Type B pancreatic cell (in vitro differentiated cells): Measurements from ENCODE around the gene IL22RA1. TPM values are rescaled to one million over a fixed set of nuclear protein-coding genes. Genes with fewer than 3 reads are reported as not detected.

Experiments
- DNase-seq: peaks from one replicate; pipeline ENCODE4 v3.0.0; 2021; ENCODE audit warnings: mixed read lengths; ENCODE audit not compliant: unreplicated experiment; ENCODE audit errors: extremely low spot score
- H3K27ac Mint-ChIP-seq: 2 replicates; pipeline ENCODE4 v1.8.0; 2021; ENCODE audit warnings: mild to moderate bottlenecking, mixed read lengths
- H3K27me3 Mint-ChIP-seq: 2 replicates; pipeline ENCODE4 v1.8.0; 2021; ENCODE audit warnings: mixed read lengths
- H3K36me3 Mint-ChIP-seq: 2 replicates; pipeline ENCODE4 v1.8.0; 2021; ENCODE audit warnings: mixed read lengths
- H3K4me1 Mint-ChIP-seq: one replicate; pipeline ENCODE4 v1.8.0; 2021; ENCODE audit warnings: mixed read lengths; ENCODE audit not compliant: unreplicated experiment
- H3K4me3 Mint-ChIP-seq: 2 replicates; pipeline ENCODE4 v1.8.0; 2021; ENCODE audit warnings: mild to moderate bottlenecking, mixed read lengths
- H3K9me3 Mint-ChIP-seq: 2 replicates; pipeline ENCODE4 v1.8.0; 2021; ENCODE audit warnings: mixed read lengths
- CTCF ChIP-seq: fragments of 200-600 bp; sonication (generic); conservative IDR thresholded peaks from 2 replicates; pipeline ENCODE4 v1.5.0; 2021; ENCODE audit warnings: antibody characterized with exemption, mild to moderate bottlenecking
- total RNA-seq: library from RNA; stranded (reverse); gene quantifications from 2 replicates; pipeline ENCODE4 v1.2.1, GENCODE V29; 2021; ENCODE audit warnings: low replicate concordance

The IL22RA1 gene
- total RNA-seq, 1 donor from 2014 or later, result 1.1 TPM

- H3K9me3 Mint-ChIP-seq, result no peaks in the 10 kb centered on the region
- no peak overlapping the region for H3K27ac Mint-ChIP-seq
- H3K4me1 Mint-ChIP-seq, result peaks cover 24% of the 10 kb centered on the region
- DNase-seq, result no peak
- no peaks in the 10 kb centered on the region for H3K27me3 Mint-ChIP-seq
- H3K4me3 Mint-ChIP-seq, result no peak overlapping the region
- TF ChIP-seq CTCF, result no peak
- H3K36me3 Mint-ChIP-seq, result no peaks in the 10 kb centered on the region
Observed at GRCh38 chr1:24147194-24147593, 4.3 kb upstream of the IL22RA1 start.

- Mint-ChIP-seq H3K27ac (no peak overlapping the region), H3K9me3 (peaks cover 1% of the 10 kb centered on the region), H3K4me1 (peaks cover 11% of the 10 kb centered on the region), H3K27me3 (no peaks in the 10 kb centered on the region), H3K36me3 (peaks cover 2% of the 10 kb centered on the region), H3K4me3 (no peak overlapping the region)
- no peak for TF ChIP-seq CTCF
- no peak for DNase-seq
Observed at GRCh38 chr1:24141311-24141997, 1.5 kb downstream of the IL22RA1 start.

GRCh38 chr1:24140741-24141181 is 2.2 kb downstream of the IL22RA1 start:
- Mint-ChIP-seq H3K9me3 (peaks cover 5% of the 10 kb centered on the region), H3K27ac (no peak overlapping the region)
- no peak for TF ChIP-seq CTCF

GRCh38 chr1:24139841-24140425 is 3.0 kb downstream of the IL22RA1 start:
- Mint-ChIP-seq H3K4me3 (no peak overlapping the region), H3K27me3 (no peaks in the 10 kb centered on the region), H3K36me3 (peaks cover 3% of the 10 kb centered on the region), H3K9me3 (peaks cover 5% of the 10 kb centered on the region), H3K4me1 (peaks cover 15% of the 10 kb centered on the region), H3K27ac (no peak overlapping the region)
- DNase-seq, result no peak
- TF ChIP-seq CTCF, result no peak

More at GRCh38 chr1:24140741-24141181, 2.2 kb downstream of the IL22RA1 start:
- Mint-ChIP-seq H3K36me3 (peaks cover 3% of the 10 kb centered on the region), H3K27me3 (no peaks in the 10 kb centered on the region), H3K4me3 (no peak overlapping the region), H3K4me1 (peaks cover 15% of the 10 kb centered on the region)
- no peak for DNase-seq

GRCh38 chr1:24139222-24139489 is 3.8 kb downstream of the IL22RA1 start:
- DNase-seq, result no peak
- no peak overlapping the region for H3K4me3 Mint-ChIP-seq
- H3K27me3 Mint-ChIP-seq, result no peaks in the 10 kb centered on the region
- no peak overlapping the region for H3K27ac Mint-ChIP-seq
- TF ChIP-seq CTCF, result no peak
- peaks cover 14% of the 10 kb centered on the region for H3K4me1 Mint-ChIP-seq
- peaks cover 3% of the 10 kb centered on the region for H3K36me3 Mint-ChIP-seq
- H3K9me3 Mint-ChIP-seq, result peaks cover 5% of the 10 kb centered on the region
